ENCODE data around the gene EYA2.

The EYA2 gene

GRCh38 chr20:46903256-46903655 lies 8.6 kb downstream of the EYA2 start:
- H3K36me3 ChIP-seq (ENCODE audit: insufficient read depth, low read length), result no peaks in the 10 kb centered on the region
- H4K20me1 ChIP-seq (ENCODE audit: insufficient read depth, low read length, poor library complexity, severe bottlenecking), result no peaks in the 10 kb centered on the region
- no peaks in the 10 kb centered on the region for H3K27me3 ChIP-seq (ENCODE audit: insufficient read depth, low read length, poor library complexity, severe bottlenecking)
- no peaks in the 10 kb centered on the region for H3K79me2 ChIP-seq (ENCODE audit: insufficient read depth, low read length)
- no peaks in the 10 kb centered on the region for H3K4me1 ChIP-seq (ENCODE audit: insufficient read depth, low read length, poor library complexity, severe bottlenecking)
- H3K4me3 ChIP-seq (ENCODE audit: low read length, poor library complexity, severe bottlenecking), result no peak overlapping the region
- no peaks in the 10 kb centered on the region for H3K9me2 ChIP-seq (replicated peaks; ENCODE audit: low read depth, low read length)
- no peaks in the 10 kb centered on the region for H3F3A ChIP-seq (ENCODE audit: low read depth)
- H3K4me2 ChIP-seq (ENCODE audit: low read depth, low read length, poor library complexity, severe bottlenecking), result no peak overlapping the region
- no peak for TF ChIP-seq EZH2phosphoT487 (IDR thresholded peaks at IDR 0.05; ENCODE audit: borderline replicate concordance)
- no peak overlapping the region for H3K9ac ChIP-seq (ENCODE audit: low read depth, low read length, poor library complexity, severe bottlenecking)
- H2AFZ ChIP-seq (ENCODE audit: low read length), result no peak overlapping the region
- no peaks in the 10 kb centered on the region for H3K9me3 ChIP-seq (ENCODE audit: insufficient read depth, low read depth, low read length)

- no peaks in the 10 kb centered on the region for H4K20me1 ChIP-seq (ENCODE audit: insufficient read depth, low read length, poor library complexity, severe bottlenecking)
Measured at GRCh38 chr20:46903937-46904336, 9.3 kb downstream of the EYA2 start.

GRCh38 chr20:46905364-46906125 lies 10.9 kb downstream of the EYA2 start:
- no peaks in the 10 kb centered on the region for H3K9me3 ChIP-seq (ENCODE audit: insufficient read depth, low read depth, low read length)
- no peaks in the 10 kb centered on the region for H3K79me2 ChIP-seq (ENCODE audit: insufficient read depth, low read length)
- no peaks in the 10 kb centered on the region for H3K4me1 ChIP-seq (ENCODE audit: insufficient read depth, low read length, poor library complexity, severe bottlenecking)
- H3K9me2 ChIP-seq (replicated peaks; ENCODE audit: low read depth, low read length), result no peaks in the 10 kb centered on the region
- H4K20me1 ChIP-seq (ENCODE audit: insufficient read depth, low read length, poor library complexity, severe bottlenecking), result no peaks in the 10 kb centered on the region
- no peak for TF ChIP-seq EZH2phosphoT487 (IDR thresholded peaks at IDR 0.05; ENCODE audit: borderline replicate concordance)
- no peak for TF ChIP-seq CTCF (conservative IDR thresholded peaks at IDR 0.05; ENCODE audit: low read length)
- H3K27me3 ChIP-seq (ENCODE audit: insufficient read depth, low read length, poor library complexity, severe bottlenecking), result no peaks in the 10 kb centered on the region
- H3K4me2 ChIP-seq (ENCODE audit: low read depth, low read length, poor library complexity, severe bottlenecking), result no peak overlapping the region
- H3K36me3 ChIP-seq (ENCODE audit: insufficient read depth, low read length), result no peaks in the 10 kb centered on the region
- no peak overlapping the region for H3K9ac ChIP-seq (ENCODE audit: low read depth, low read length, poor library complexity, severe bottlenecking)
- no peak overlapping the region for H2AFZ ChIP-seq (ENCODE audit: low read length)
- no peaks in the 10 kb centered on the region for H3F3A ChIP-seq (ENCODE audit: low read depth)
- H3K4me3 ChIP-seq (ENCODE audit: low read length, poor library complexity, severe bottlenecking), result no peak overlapping the region

More at GRCh38 chr20:46903937-46904336, 9.3 kb downstream of the EYA2 start:
- H3K79me2 ChIP-seq (ENCODE audit: insufficient read depth, low read length), result no peaks in the 10 kb centered on the region
- H3K36me3 ChIP-seq (ENCODE audit: insufficient read depth, low read length), result no peaks in the 10 kb centered on the region
- H3F3A ChIP-seq (ENCODE audit: low read depth), result no peaks in the 10 kb centered on the region
- no peaks in the 10 kb centered on the region for H3K9me2 ChIP-seq (replicated peaks; ENCODE audit: low read depth, low read length)
- no peaks in the 10 kb centered on the region for H3K9me3 ChIP-seq (ENCODE audit: insufficient read depth, low read depth, low read length)
- no peaks in the 10 kb centered on the region for H3K27me3 ChIP-seq (ENCODE audit: insufficient read depth, low read length, poor library complexity, severe bottlenecking)
- no peak overlapping the region for H2AFZ ChIP-seq (ENCODE audit: low read length)
- TF ChIP-seq CTCF (conservative IDR thresholded peaks at IDR 0.05; ENCODE audit: low read length) (no peak), EZH2phosphoT487 (IDR thresholded peaks at IDR 0.05; ENCODE audit: borderline replicate concordance) (no peak)
- no peak overlapping the region for H3K9ac ChIP-seq (ENCODE audit: low read depth, low read length, poor library complexity, severe bottlenecking)
- no peak overlapping the region for H3K4me3 ChIP-seq (ENCODE audit: low read length, poor library complexity, severe bottlenecking)
- H3K4me1 ChIP-seq (ENCODE audit: insufficient read depth, low read length, poor library complexity, severe bottlenecking), result no peaks in the 10 kb centered on the region
- H3K4me2 ChIP-seq (ENCODE audit: low read depth, low read length, poor library complexity, severe bottlenecking), result no peak overlapping the region

Data from Loucy (cell line).